Measurements from ENCODE around the gene MARCHF9.
A peak's percentile ranks its signal among the peaks of the same experiment; 100 is the strongest.

The MARCHF9 gene

GRCh38 chr12:57736741-57737466 is 18.0 kb upstream of the MARCHF9 start:
- ChIA-PET CTCF (interaction anchor here (0.6 to 5.2 kb wide), 10 partner anchors 8 to 284 kb away, joined by 3 to 82 read pairs (median 4); partner anchors contain the start of genes PIP4K2C and TSPAN31), POLR2A (interaction anchor here (1.3 kb wide), 1 partner anchor 8 kb away, joined by 7 read pairs; the partner anchor contains the start of gene TSPAN31)
- H3K4me3 ChIP-seq (ENCODE audit: low read depth, low read length): no peak overlapping the region
- no peak for TF ChIP-seq CTCF (IDR thresholded peaks at IDR 0.05; ENCODE audit: insufficient read depth, low read length, missing control alignments)
- DNase-seq (ENCODE audit: low read depth, low spot score): no peak

GRCh38 chr12:57737467-57738460 is 17.1 kb upstream of the MARCHF9 start:
- peak overlapping the region; percentile 42 for H3K4me3 ChIP-seq (ENCODE audit: low read depth, low read length)
- no peak for DNase-seq (ENCODE audit: low read depth, low spot score)
- peak; percentile 59 for TF ChIP-seq CTCF (IDR thresholded peaks at IDR 0.05; ENCODE audit: insufficient read depth, low read length, missing control alignments)
- ChIA-PET POLR2A (no interaction called here), CTCF (interaction anchor here (1.3 to 5.2 kb wide), 6 partner anchors 13 to 284 kb away, joined by 3 to 82 read pairs (median 4); partner anchors contain the start of gene PIP4K2C)

GRCh38 chr12:57738661-57739237 is 16.2 kb upstream of the MARCHF9 start, which contains the start of gene AGAP2:
AGAP2 (minus strand) TSS chr12:57738742; CDS start chr12:57738246, 496 bp downstream.
- ChIA-PET CTCF (interaction anchor here (0.6 to 5.2 kb wide), 5 partner anchors 13 to 285 kb away, joined by 3 to 82 read pairs (median 9); no protein-coding TSS in a partner anchor), POLR2A (interaction anchor here (0.9 kb wide), 1 partner anchor 12 kb away, joined by 3 read pairs; no protein-coding TSS in a partner anchor)
- no peak for TF ChIP-seq CTCF (IDR thresholded peaks at IDR 0.05; ENCODE audit: insufficient read depth, low read length, missing control alignments)
- no peak for DNase-seq (ENCODE audit: low read depth, low spot score)
- H3K4me3 ChIP-seq (ENCODE audit: low read depth, low read length): peak within 1 kb of the TSS; percentile 42

GRCh38 chr12:57739387-57739786 is 15.5 kb upstream of the MARCHF9 start:
- no peak for DNase-seq (ENCODE audit: low read depth, low spot score)
- CTCF ChIA-PET: interaction anchor here (0.6 to 4.8 kb wide), 3 partner anchors 13 to 155 kb away, joined by 3 to 36 read pairs (median 9); no protein-coding TSS in a partner anchor

More at GRCh38 chr12:57739387-57739786, 15.5 kb upstream of the MARCHF9 start:
- no peak overlapping the region for H3K4me3 ChIP-seq (ENCODE audit: low read depth, low read length)
- no peak for TF ChIP-seq CTCF (IDR thresholded peaks at IDR 0.05; ENCODE audit: insufficient read depth, low read length, missing control alignments)
- POLR2A ChIA-PET: interaction anchor here (0.9 kb wide), 1 partner anchor 13 kb away, joined by 3 read pairs; no protein-coding TSS in a partner anchor
